Natural killer cell treated with Interleukin-12 subunit alpha and Interleukin-12 subunit beta and Interleukin-15 and Interleukin-18, amount 100 ng/mL, for 72 hours (primary cell): ENCODE data around the gene C22orf15. TPM values are rescaled to one million over a fixed set of nuclear protein-coding genes. Genes with fewer than 3 reads are reported as not detected.

Experiments
- ATAC-seq, 2 donors: fragments of 150-1000 bp; cut with Tn5 transposase in 1 of 2; sonication (Bioruptor Pico), chemical (Tn5 transposase) in 1 of 2; 2 replicates each; pipeline ENCODE4 v1.10.0; 2021
- DNase-seq: peaks from one replicate; pipeline ENCODE4 v3.0.0; 2022; ENCODE audit warnings: low spot score
- H3K27ac Mint-ChIP-seq, 2 donors: 1 replicate in 1 of 2; 2 replicates in 1 of 2; pipeline ENCODE4 v1.8.0; 2022; ENCODE audit warnings: mixed read lengths in 2 of 2, mild to moderate bottlenecking in 1 of 2, moderate library complexity in 1 of 2
- H3K27me3 Mint-ChIP-seq, 2 donors: 1 replicate in 1 of 2; 2 replicates in 1 of 2; pipeline ENCODE4 v1.8.0; 2022; ENCODE audit warnings: mixed read lengths in 2 of 2
- H3K36me3 Mint-ChIP-seq: one replicate; pipeline ENCODE4 v1.8.0; 2022; ENCODE audit warnings: mixed read lengths
- H3K4me1 Mint-ChIP-seq, 2 donors: 1 replicate in 1 of 2; 2 replicates in 1 of 2; pipeline ENCODE4 v1.8.0; 2022; ENCODE audit warnings: low read depth in 2 of 2, mixed read lengths in 2 of 2, mild to moderate bottlenecking in 1 of 2
- H3K4me3 Mint-ChIP-seq: one replicate; pipeline ENCODE4 v1.8.0; 2022; ENCODE audit warnings: mixed read lengths
- H3K9me3 Mint-ChIP-seq: 2 replicates; pipeline ENCODE4 v1.8.0; 2022; ENCODE audit warnings: mixed read lengths
- total RNA-seq, 2 donors: library from RNA; stranded (reverse); gene quantifications; one replicate each; pipeline ENCODE4 v1.2.3, GENCODE V29; 2022

The C22orf15 gene
- total RNA-seq, 2 donors from 2014 or later, result 0.83 to 0.86 TPM

DNA sequence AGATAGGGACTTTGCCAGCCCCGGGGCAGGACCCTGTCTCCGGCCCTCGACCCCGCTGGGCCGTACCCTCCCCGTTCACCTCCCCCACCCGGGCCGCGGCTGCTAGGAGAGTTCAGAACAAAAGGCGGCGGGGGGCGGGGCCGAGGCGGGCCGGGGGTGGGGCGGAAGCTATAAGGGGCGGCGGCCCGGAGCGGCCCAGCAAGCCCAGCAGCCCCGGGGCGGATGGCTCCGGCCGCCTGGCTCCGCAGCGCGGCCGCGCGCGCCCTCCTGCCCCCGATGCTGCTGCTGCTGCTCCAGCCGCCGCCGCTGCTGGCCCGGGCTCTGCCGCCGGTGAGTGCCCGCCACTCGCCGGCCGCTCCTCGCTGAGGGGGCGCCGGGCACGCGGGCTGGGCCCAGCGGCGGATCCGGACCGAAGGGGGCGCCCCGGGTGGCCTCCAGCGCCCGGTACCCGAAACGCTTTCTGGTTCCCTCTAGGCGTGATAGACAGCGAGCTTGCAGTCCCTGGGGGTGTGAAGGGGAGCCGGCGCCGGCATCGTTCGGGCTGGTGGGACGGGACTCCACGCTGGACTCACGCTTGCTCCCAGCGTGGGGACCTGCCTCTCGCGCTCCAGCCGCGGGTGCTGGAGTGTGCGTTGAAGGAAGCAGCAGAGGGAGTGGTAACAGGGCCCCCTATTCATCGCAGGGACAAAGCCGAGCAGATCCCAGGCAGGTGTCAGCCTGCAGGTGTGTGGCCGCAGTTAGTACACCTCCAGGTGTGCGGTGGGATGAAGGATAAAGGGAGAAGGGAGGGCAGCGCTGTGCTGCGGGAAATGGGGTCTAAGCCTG is 10.1 kb downstream of the C22orf15 start, which contains the start of gene MMP11:
MMP11 (plus strand) TSS at position 201 of the 825 bp plus-strand sequence; CDS start at position 223, 22 bp downstream.
- peak; percentile 78 to 86 for ATAC-seq
- Mint-ChIP-seq H3K4me1 (peaks cover 6 to 14% of the 10 kb centered on the region in 2 donors), H3K27ac (no peak within 1 kb of the TSS), H3K4me3 (peak within 1 kb of the TSS; percentile 60), H3K9me3 (no peaks in the 10 kb centered on the region), H3K27me3 (peaks cover 5 to 8% of the 10 kb centered on the region in 2 donors), H3K36me3 (no peaks in the 10 kb centered on the region)
- peak; percentile 67 for DNase-seq

DNA sequence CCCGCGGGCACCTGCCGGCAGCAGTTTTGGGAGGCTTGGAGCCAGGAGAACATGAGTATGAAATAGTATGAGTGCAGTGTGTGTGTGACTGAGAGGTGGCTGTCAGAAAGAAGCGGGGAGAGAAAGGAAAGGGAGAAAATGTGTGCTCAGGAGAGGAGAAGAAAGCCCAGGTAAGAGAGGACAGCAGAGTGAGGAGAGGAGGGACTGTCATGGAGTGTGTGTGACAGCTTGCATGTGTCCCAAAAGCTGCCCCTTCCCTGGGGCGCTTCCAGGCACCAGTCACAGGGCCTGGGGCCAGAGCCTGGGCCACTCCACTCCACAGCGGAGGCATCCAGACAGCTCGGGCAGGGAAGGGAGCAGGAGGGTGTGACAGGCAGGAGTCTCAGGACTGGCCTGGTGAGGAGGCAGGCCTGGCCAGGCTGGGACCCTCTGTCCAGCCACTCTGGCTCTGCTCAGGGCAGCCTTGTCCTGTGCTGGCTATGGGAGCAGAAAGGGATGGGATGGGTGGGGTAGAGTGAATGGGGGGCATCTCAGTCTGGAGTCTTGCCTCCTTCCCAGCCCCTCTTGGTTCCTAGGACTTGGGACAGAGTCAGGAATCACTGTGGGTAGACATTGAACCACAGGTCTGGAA is 10.8 kb downstream of the C22orf15 start:
- H3K4me3 Mint-ChIP-seq, result no peak overlapping the region
- peaks cover 6 to 14% of the 10 kb centered on the region in 2 donors for H3K4me1 Mint-ChIP-seq
- H3K36me3 Mint-ChIP-seq, result no peaks in the 10 kb centered on the region
- no peaks in the 10 kb centered on the region for H3K9me3 Mint-ChIP-seq
- no peak for DNase-seq
- no peak overlapping the region for H3K27ac Mint-ChIP-seq
- H3K27me3 Mint-ChIP-seq, result peaks cover 5 to 8% of the 10 kb centered on the region in 2 donors
- no peak for ATAC-seq

DNA sequence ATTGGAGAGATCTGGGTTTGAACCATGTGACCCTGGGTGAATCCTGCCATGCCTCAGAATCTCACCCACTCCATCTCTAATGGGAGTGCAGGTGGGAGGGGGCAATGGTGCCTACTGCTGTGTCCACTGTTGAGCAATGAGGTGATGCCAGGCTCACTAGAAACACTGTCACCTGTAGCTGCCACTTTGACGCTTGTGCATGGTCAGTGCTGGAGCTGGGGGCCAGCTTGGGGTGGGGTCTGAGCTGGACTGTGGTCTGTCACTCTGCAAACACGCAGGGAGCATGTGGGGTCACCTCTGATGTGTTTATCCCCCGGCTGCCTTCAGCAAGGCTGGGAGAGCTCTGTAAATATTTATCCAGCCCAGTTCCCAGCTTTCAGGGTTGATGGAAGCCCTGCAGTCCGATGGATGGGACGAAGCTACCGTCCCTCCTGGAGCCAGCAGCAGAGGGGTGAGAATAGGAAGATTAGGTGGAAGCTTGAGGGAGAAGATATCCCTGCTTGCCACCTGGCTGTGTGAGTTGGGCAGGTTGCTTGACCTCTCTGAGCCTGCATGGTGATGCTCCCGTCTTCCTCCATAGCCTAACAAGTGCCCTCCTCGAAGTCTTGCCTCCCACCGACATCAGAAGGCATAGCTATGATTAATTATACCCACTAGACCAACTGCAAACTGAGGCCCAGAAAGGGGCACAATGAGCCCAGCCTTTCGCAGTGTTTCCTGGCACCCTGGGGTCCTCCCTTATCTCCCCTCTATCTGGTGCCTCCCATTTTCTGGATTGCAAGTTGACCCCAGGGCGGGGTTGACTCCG is 11.5 kb downstream of the C22orf15 start:
- no peak overlapping the region for H3K27ac Mint-ChIP-seq
- no peaks in the 10 kb centered on the region for H3K36me3 Mint-ChIP-seq
- DNase-seq (no peak), ATAC-seq (no peak)
- no peak overlapping the region for H3K4me3 Mint-ChIP-seq
- no peaks in the 10 kb centered on the region for H3K9me3 Mint-ChIP-seq
- peaks cover 6 to 14% of the 10 kb centered on the region in 2 donors for H3K4me1 Mint-ChIP-seq
- H3K27me3 Mint-ChIP-seq, result peaks cover 5 to 8% of the 10 kb centered on the region in 2 donors

DNA sequence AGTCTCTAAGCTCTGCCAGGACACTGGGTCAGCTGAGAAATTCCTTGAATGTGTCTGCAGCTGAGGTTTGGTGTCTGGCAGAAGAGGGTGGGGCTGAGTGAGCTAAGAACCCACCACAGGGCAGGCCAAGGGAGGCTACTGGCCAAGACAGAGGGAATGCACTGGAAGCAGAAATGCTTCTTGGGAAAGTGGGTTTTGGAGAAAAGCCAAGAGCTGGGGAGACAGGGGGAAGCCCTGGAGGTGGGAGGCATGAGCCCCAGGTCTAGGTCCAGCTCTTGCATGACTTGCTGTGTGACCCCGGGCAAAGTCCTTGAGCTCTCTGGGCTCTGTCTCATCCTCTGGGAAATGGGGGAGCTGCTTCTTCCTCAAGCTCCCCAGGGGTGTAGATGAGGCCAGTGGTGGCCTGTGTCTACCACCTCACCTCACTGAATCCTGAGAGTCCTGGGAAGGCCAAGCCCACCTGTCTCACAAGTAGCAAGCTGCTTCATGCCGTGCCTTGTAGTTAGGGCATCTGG is 12.2 kb downstream of the C22orf15 start:
- Mint-ChIP-seq H3K4me3 (no peak overlapping the region), H3K27me3 (peaks cover 5 to 8% of the 10 kb centered on the region in 2 donors), H3K9me3 (no peaks in the 10 kb centered on the region), H3K36me3 (no peaks in the 10 kb centered on the region), H3K4me1 (peaks cover 6 to 14% of the 10 kb centered on the region in 2 donors), H3K27ac (no peak overlapping the region)
- ATAC-seq, result no peak
- no peak for DNase-seq

DNA sequence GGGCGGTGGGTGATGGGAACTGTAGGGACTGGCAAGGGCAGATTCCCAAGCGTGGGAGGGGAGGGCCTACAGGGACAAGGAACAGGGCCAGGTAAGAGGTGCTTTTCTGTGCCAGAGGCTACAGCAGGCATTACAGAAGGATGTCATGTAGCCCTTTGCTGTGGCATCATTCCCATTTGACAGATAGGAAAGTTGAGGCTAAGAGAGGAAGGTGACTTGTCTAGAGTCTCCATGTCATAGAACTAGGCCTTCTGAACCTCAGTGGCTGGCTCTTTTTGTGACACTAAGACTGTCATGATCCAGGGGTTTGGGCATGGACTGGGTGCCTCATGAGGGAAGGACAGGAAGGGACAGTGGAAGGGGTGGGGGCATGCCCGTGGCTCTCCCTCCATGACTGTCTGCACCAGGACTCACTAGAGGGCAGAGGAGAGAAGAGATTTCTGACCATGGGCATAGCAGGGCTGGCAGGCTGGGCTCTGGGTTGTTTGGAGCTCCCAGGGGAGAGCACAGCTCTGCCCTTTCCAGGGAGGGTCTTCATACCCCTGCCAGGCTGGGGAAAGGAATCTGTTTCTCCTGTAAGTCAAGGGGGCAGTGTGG is 13.1 kb downstream of the C22orf15 start:
- Mint-ChIP-seq H3K4me3 (no peak overlapping the region), H3K27me3 (peaks cover 5 to 8% of the 10 kb centered on the region in 2 donors), H3K36me3 (no peaks in the 10 kb centered on the region), H3K27ac (no peak overlapping the region), H3K9me3 (no peaks in the 10 kb centered on the region), H3K4me1 (peaks cover 6 to 14% of the 10 kb centered on the region in 2 donors)
- DNase-seq, result no peak
- ATAC-seq, result no peak

DNA sequence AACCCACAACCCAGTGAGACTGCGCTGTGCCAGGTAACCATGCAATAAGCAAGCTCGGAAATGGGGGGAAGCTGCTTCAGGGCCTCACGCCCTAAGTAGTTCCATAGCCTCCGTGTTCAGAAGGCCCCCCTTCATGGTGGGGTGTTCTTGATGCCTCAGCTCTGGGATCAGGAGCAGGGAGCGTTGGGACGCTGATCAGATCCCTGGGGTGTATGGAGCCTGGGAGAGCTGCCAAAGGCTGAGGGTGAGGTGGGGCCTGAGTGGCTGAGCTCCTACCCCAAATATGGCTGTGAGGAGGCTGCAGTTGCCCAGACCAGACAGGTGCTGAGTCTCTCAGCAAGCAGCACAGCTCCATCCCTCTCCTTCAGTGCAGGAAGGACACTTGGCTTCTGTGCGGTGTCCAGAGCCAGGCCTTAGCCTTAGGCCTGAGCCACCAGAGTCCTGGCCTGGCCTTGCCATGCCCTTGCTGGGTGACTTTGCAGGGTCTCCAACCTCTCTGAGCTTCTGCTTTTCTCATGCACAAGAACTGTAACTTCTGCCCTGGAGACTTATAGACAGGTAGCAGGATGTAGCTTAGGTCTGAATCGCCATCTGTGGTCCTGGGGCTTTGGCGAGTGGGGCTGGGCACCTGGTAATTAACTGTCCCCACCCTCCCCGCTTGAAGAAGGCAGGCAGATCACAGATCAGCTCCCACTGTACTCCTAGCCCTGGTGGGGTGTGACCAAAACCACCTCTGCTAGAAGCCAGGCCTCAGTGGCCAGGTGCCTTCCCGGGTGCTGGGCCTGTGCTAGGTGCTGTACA is 15.2 kb downstream of the C22orf15 start:
- peaks cover 6% of the 10 kb centered on the region in 2 donors for H3K4me1 Mint-ChIP-seq
- H3K27ac Mint-ChIP-seq, result no peak overlapping the region
- H3K36me3 Mint-ChIP-seq, result no peaks in the 10 kb centered on the region
- DNase-seq (no peak), ATAC-seq (no peak)
- H3K4me3 Mint-ChIP-seq, result no peak overlapping the region
- H3K27me3 Mint-ChIP-seq, result peaks cover 5 to 8% of the 10 kb centered on the region in 2 donors
- H3K9me3 Mint-ChIP-seq, result no peaks in the 10 kb centered on the region

DNA sequence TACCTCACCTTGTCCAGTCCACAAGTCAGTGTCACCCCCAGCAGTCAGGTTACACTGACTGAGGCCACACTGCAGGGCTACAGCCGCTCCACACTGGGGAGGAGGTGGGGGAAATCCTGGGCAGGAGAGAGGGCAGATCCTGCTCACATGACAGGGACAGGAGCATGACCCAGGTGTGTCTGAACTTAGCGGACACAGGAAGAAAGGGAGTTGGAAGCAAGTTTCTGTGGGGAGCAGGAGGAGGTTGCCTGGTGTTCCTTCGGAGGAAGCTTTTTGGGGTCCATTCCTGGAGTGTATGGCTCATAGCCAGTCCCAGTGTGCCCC is 15.7 kb downstream of the C22orf15 start:
- Mint-ChIP-seq H3K36me3 (no peaks in the 10 kb centered on the region), H3K4me3 (no peak overlapping the region)

DNA sequence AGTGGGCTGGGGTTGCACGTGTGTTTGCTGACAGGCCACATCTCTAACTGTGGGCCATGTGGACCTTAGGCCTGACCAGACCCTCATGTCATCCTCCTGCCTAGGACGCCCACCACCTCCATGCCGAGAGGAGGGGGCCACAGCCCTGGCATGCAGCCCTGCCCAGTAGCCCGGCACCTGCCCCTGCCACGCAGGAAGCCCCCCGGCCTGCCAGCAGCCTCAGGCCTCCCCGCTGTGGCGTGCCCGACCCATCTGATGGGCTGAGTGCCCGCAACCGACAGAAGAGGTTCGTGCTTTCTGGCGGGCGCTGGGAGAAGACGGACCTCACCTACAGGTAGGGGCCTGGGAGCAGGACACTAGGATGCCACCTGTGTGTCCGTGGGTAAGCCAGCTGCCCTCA is 16.3 kb downstream of the C22orf15 start:
- ATAC-seq (no peak), DNase-seq (no peak)
- Mint-ChIP-seq H3K27me3 (no peaks in the 10 kb centered on the region), H3K36me3 (no peaks in the 10 kb centered on the region), H3K4me3 (no peak overlapping the region), H3K27ac (no peak overlapping the region), H3K4me1 (peaks cover under 1% of the 10 kb centered on the region in 2 donors), H3K9me3 (no peaks in the 10 kb centered on the region)

More for the DNA sequence above, 15.7 kb downstream of the C22orf15 start:
- Mint-ChIP-seq H3K27ac (no peak overlapping the region), H3K4me1 (peaks cover under 1 to 1% of the 10 kb centered on the region in 2 donors), H3K27me3 (peaks cover 0 to 2% of the 10 kb centered on the region in 2 donors), H3K9me3 (no peaks in the 10 kb centered on the region)
- ATAC-seq (no peak), DNase-seq (no peak)

DNA sequence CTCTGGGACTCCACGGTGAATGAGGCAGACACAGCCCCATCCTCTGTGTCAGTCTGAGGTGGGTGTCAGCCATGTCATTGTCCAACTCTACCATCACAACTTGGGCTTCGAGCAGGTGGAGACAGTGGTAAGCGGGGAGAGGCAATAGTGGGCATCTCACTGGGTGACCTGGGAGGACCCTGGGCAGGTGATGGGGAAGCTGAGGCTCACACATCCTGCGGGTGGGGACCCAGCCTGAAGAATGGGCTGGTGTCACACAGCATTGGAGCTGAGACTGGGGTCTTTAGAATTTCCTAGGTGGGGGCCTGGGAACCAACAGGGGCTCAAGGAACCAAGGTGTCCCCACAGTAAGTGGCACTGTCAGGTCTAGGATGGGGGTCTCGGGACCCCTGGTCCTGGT is 16.9 kb downstream of the C22orf15 start:
- H3K4me3 Mint-ChIP-seq, result no peak overlapping the region
- ATAC-seq, result no peak
- no peaks in the 10 kb centered on the region for H3K36me3 Mint-ChIP-seq
- H3K4me1 Mint-ChIP-seq, result peaks cover 5 to 6% of the 10 kb centered on the region in 2 donors
- no peaks in the 10 kb centered on the region for H3K9me3 Mint-ChIP-seq
- H3K27me3 Mint-ChIP-seq, result no peaks in the 10 kb centered on the region
- H3K27ac Mint-ChIP-seq, result no peak overlapping the region
- no peak for DNase-seq

DNA sequence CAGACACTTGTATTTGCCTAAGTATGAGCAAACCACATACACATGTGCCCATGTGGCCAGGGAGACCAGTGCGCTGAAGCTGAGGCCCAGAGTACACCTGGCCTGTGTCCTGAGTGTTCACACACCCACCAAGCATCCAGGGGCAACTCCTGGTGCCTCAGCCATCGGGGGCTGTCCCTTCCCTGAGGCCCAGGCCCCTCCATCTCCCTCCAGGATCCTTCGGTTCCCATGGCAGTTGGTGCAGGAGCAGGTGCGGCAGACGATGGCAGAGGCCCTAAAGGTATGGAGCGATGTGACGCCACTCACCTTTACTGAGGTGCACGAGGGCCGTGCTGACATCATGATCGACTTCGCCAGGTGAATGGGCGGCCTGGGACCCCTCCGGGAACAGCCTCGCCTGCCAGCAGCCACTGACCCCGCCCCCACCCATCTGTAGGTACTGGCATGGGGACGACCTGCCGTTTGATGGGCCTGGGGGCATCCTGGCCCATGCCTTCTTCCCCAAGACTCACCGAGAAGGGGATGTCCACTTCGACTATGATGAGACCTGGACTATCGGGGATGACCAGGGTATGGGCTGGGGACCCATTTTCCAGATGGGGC is 17.5 kb downstream of the C22orf15 start:
- DNase-seq (no peak), ATAC-seq (no peak)
- H3K4me1 Mint-ChIP-seq, result peaks cover 5 to 6% of the 10 kb centered on the region in 2 donors
- no peaks in the 10 kb centered on the region for H3K9me3 Mint-ChIP-seq
- no peaks in the 10 kb centered on the region for H3K27me3 Mint-ChIP-seq
- no peak overlapping the region for H3K4me3 Mint-ChIP-seq
- no peaks in the 10 kb centered on the region for H3K36me3 Mint-ChIP-seq
- H3K27ac Mint-ChIP-seq, result no peak overlapping the region

DNA sequence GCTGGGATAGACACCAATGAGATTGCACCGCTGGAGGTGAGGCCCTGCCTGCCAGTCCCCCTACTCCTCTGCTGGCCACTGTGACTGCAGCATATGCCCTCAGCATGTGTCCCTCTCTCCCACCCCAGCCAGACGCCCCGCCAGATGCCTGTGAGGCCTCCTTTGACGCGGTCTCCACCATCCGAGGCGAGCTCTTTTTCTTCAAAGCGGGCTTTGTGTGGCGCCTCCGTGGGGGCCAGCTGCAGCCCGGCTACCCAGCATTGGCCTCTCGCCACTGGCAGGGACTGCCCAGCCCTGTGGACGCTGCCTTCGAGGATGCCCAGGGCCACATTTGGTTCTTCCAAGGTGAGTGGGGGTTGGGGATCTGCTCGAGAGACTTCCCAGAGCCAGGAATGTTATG is 18.3 kb downstream of the C22orf15 start:
- H3K9me3 Mint-ChIP-seq, result no peaks in the 10 kb centered on the region
- peaks cover 5 to 6% of the 10 kb centered on the region in 2 donors for H3K4me1 Mint-ChIP-seq
- H3K27ac Mint-ChIP-seq, result no peak overlapping the region
- no peak overlapping the region for H3K4me3 Mint-ChIP-seq
- DNase-seq (no peak), ATAC-seq (no peak)
- no peaks in the 10 kb centered on the region for H3K36me3 Mint-ChIP-seq
- H3K27me3 Mint-ChIP-seq, result no peaks in the 10 kb centered on the region

DNA sequence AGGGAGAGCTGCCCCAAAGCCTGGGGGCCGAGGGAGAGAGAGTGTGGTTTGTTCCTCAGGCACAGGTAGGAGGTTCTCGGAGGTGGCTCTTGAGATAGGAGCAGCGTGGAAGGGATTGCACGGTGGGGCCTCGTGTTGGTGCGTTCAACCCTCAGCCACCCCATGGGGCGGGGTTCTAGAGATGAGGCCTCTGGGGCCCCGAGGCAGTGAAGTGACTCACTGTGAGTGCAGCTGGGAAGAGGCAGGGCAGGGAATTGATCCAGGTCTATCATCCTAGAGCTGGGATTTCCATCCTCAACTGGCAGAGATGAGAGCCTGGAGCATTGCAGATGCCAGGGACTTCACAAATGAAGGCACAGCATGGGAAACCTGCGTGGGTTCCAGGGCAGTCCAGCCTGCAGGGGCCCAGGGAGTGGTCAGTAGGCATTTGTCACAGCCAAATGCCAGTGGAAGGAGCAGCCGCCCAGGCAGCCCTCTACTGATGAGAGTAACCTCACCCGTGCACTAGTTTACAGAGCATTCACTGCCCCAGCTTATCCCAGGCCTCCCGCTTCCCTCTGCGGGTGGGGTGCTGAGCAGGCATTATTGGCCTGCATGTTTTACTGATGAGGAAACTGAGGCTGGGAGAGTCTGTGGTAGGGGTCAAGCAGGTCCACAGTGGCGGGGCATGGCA is 18.9 kb downstream of the C22orf15 start:
- Mint-ChIP-seq H3K9me3 (no peaks in the 10 kb centered on the region), H3K27me3 (no peaks in the 10 kb centered on the region), H3K4me3 (no peak overlapping the region), H3K4me1 (peaks cover 7 to 12% of the 10 kb centered on the region in 2 donors), H3K36me3 (no peaks in the 10 kb centered on the region), H3K27ac (no peak overlapping the region)
- DNase-seq, result no peak
- no peak for ATAC-seq
